Loucy (cell line): ENCODE data around the gene MRPS15.

ENCODE experiments used
- H2AFZ ChIP-seq: fragments of 200-600 bp; sonication (generic); 2 replicates; pipeline ENCODE4 v1.6.0; 2016; ENCODE audit warnings: antibody characterized with exemption, mild to moderate bottlenecking, low read length, moderate library complexity
- H3F3A ChIP-seq: fragments of 200-600 bp; 2 replicates; pipeline ENCODE4 v1.6.0; 2016; ENCODE audit warnings: antibody characterized with exemption, low read depth, mild to moderate bottlenecking
- H3K27me3 ChIP-seq: fragments of 200-600 bp; sonication (generic); 2 replicates; pipeline ENCODE4 v1.6.1; 2014; ENCODE audit warnings: low read length, mild to moderate bottlenecking; ENCODE audit not compliant: insufficient read depth, poor library complexity, severe bottlenecking
- H3K36me3 ChIP-seq: fragments of 200-600 bp; sonication (generic); 2 replicates; pipeline ENCODE4 v1.6.1; 2016; ENCODE audit warnings: low read length; ENCODE audit not compliant: insufficient read depth
- H3K4me1 ChIP-seq: fragments of 200-600 bp; sonication (generic); 2 replicates; pipeline ENCODE4 v1.5.1; 2014; ENCODE audit warnings: low read length, mild to moderate bottlenecking; ENCODE audit not compliant: insufficient read depth, poor library complexity, severe bottlenecking
- H3K4me2 ChIP-seq: fragments of 200-600 bp; sonication (generic); 2 replicates; pipeline ENCODE4 v1.6.0; 2014; ENCODE audit warnings: antibody characterized with exemption, low read length, low read depth, mild to moderate bottlenecking; ENCODE audit not compliant: poor library complexity, severe bottlenecking
- H3K4me3 ChIP-seq: fragments of 200-600 bp; sonication (generic); 2 replicates; pipeline ENCODE4 v1.5.1; 2014; ENCODE audit warnings: low read length, mild to moderate bottlenecking, mixed read lengths; ENCODE audit not compliant: poor library complexity, severe bottlenecking
- H3K79me2 ChIP-seq: fragments of 200-600 bp; sonication (generic); 2 replicates; pipeline ENCODE4 v1.6.1; 2014; ENCODE audit warnings: low read length; ENCODE audit not compliant: insufficient read depth
- H3K9ac ChIP-seq: fragments of 200-600 bp; sonication (generic); 2 replicates; pipeline ENCODE4 v1.6.0; 2014; ENCODE audit warnings: mild to moderate bottlenecking, low read depth, low read length, moderate library complexity; ENCODE audit not compliant: poor library complexity, severe bottlenecking
- H3K9me2 ChIP-seq: fragments of 200-600 bp; sonication (generic); replicated peaks from 2 replicates; pipeline ENCODE4 v1.6.1; 2016; ENCODE audit warnings: low read depth, low read length, mixed read lengths
- H3K9me3 ChIP-seq: fragments of 200-600 bp; sonication (generic); 2 replicates; pipeline ENCODE4 v1.6.1; 2014; ENCODE audit warnings: mild to moderate bottlenecking, antibody characterized with exemption, low read length, low read depth; ENCODE audit not compliant: insufficient read depth
- H4K20me1 ChIP-seq: fragments of 200-600 bp; sonication (generic); 2 replicates; pipeline ENCODE4 v1.6.0; 2014; ENCODE audit warnings: antibody characterized with exemption, low read length, mild to moderate bottlenecking; ENCODE audit not compliant: insufficient read depth, poor library complexity, severe bottlenecking
- EZH2phosphoT487 ChIP-seq: fragments of 200-600 bp; IDR thresholded peaks from 2 replicates; pipeline ENCODE4 v1.6.1; 2018; ENCODE audit warnings: antibody characterized with exemption, mild to moderate bottlenecking, moderate library complexity, borderline replicate concordance
- TF ChIP-seq, protein P1 (sequence below): fragments of 200-600 bp; sonication (generic); conservative IDR thresholded peaks from 2 replicates; pipeline ENCODE4 v1.5.1; 2014; ENCODE audit warnings: mild to moderate bottlenecking, antibody characterized with exemption, low read length

The MRPS15 gene

DNA sequence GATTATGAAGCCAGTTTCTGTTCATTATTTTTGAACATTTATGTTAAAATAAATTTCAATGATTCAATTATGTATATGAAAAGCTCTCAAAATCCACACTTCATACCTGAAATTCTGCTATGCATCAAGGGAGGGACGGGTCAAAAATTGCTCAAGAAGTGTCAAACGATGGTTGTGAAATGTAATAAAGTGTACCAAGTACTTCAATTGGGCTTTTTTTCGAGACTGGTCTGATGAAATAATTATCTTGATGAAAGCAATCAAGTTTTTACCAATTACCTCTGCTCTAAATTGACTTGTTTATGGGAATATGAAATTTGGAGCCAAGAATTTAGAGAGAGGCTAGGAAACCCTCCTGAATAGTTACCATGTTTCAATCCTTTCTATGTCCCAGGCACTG, 21.8 kb downstream of the MRPS15 start:
- Histone ChIP-seq H3K9me2 (no peaks in the 10 kb centered on the region), H3K27me3 (no peaks in the 10 kb centered on the region), H3K4me1 (peaks cover 6% of the 10 kb centered on the region), H3K9me3 (no peaks in the 10 kb centered on the region), H3K79me2 (no peaks in the 10 kb centered on the region), H3K4me3 (no peak overlapping the region), H3K4me2 (no peak overlapping the region), H3K36me3 (no peaks in the 10 kb centered on the region), H3K9ac (no peak overlapping the region), H4K20me1 (no peaks in the 10 kb centered on the region), H3F3A (no peaks in the 10 kb centered on the region), H2AFZ (no peak overlapping the region)
- no peak for TF ChIP-seq EZH2phosphoT487
- TF ChIP-seq, protein P1, sequence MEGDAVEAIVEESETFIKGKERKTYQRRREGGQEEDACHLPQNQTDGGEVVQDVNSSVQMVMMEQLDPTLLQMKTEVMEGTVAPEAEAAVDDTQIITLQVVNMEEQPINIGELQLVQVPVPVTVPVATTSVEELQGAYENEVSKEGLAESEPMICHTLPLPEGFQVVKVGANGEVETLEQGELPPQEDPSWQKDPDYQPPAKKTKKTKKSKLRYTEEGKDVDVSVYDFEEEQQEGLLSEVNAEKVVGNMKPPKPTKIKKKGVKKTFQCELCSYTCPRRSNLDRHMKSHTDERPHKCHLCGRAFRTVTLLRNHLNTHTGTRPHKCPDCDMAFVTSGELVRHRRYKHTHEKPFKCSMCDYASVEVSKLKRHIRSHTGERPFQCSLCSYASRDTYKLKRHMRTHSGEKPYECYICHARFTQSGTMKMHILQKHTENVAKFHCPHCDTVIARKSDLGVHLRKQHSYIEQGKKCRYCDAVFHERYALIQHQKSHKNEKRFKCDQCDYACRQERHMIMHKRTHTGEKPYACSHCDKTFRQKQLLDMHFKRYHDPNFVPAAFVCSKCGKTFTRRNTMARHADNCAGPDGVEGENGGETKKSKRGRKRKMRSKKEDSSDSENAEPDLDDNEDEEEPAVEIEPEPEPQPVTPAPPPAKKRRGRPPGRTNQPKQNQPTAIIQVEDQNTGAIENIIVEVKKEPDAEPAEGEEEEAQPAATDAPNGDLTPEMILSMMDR: no peak

DNA sequence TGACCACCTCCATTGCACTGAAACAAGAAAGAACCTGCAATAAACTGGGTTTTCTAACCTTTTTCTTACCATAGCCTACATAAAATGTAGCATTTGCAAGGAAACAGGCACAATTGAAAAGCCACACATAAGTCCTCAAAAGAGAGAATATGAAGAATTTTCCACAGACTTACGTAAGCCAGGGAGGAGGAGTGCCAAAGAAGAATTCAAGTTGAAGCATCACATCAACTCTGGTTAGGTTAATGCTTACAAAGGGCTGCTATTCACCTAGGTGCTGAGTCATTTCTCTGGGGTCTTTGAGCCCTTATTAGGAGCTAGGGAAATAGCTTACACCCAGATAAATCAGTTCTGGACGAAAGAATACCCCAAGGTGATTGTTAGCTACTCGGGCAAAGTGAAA, 23.5 kb downstream of the MRPS15 start:
- no peaks in the 10 kb centered on the region for H3K9me2 ChIP-seq
- H3K9me3 ChIP-seq: no peaks in the 10 kb centered on the region
- no peaks in the 10 kb centered on the region for H3K27me3 ChIP-seq
- no peaks in the 10 kb centered on the region for H3K4me1 ChIP-seq
- H3F3A ChIP-seq: no peaks in the 10 kb centered on the region
- H3K9ac ChIP-seq: no peak overlapping the region
- no peak overlapping the region for H2AFZ ChIP-seq
- H3K4me3 ChIP-seq: no peak overlapping the region
- no peak overlapping the region for H3K4me2 ChIP-seq
- TF ChIP-seq EZH2phosphoT487: no peak
- TF ChIP-seq, protein P1: no peak
- H4K20me1 ChIP-seq: no peaks in the 10 kb centered on the region
- no peaks in the 10 kb centered on the region for H3K79me2 ChIP-seq
- no peaks in the 10 kb centered on the region for H3K36me3 ChIP-seq

DNA sequence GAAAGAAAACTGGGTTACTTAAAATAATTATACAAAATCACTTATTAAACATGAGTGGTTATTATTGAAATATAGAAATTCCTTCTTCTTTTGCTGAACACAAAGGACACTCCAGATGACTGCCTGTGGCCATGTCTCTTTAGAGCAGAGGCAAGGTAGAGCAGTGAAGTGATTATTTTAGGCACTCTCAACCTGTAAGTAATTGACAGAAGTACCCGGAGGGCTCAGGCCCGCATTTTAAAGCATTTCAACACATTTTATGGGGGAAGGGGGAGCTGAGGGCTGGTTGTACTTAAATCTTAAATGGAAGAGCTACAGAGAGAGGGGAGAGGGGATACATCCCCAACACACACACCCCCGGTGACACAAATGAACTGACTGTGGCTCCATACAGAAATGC, 24.1 kb downstream of the MRPS15 start:
- H3K9ac ChIP-seq: no peak overlapping the region
- no peaks in the 10 kb centered on the region for H3K79me2 ChIP-seq
- TF ChIP-seq EZH2phosphoT487: no peak
- TF ChIP-seq, protein P1: no peak
- H2AFZ ChIP-seq: no peak overlapping the region
- H3K9me3 ChIP-seq: no peaks in the 10 kb centered on the region
- H3K4me2 ChIP-seq: no peak overlapping the region
- H3K27me3 ChIP-seq: no peaks in the 10 kb centered on the region
- H3K4me1 ChIP-seq: no peaks in the 10 kb centered on the region
- H3F3A ChIP-seq: no peaks in the 10 kb centered on the region
- H3K4me3 ChIP-seq: no peak overlapping the region
- H3K9me2 ChIP-seq: no peaks in the 10 kb centered on the region
- H3K36me3 ChIP-seq: no peaks in the 10 kb centered on the region
- no peaks in the 10 kb centered on the region for H4K20me1 ChIP-seq
